Measurements from ENCODE around the gene PACSIN3. TPM values are rescaled to one million over a fixed set of nuclear protein-coding genes. Genes with fewer than 3 reads are reported as not detected.
A peak's percentile ranks its signal among the peaks of the same experiment; 100 is the strongest.

The PACSIN3 gene
- total and polyA plus RNA-seq, 2 donors (not counting 1 experiment from before 2014, with no cell fraction given), result 10.8 to 19.8 TPM

- no peak for TF ChIP-seq EZH2 (IDR thresholded peaks at IDR 0.05; ENCODE audit: low read length, missing control alignments)
- TF ChIP-seq CTCF (conservative IDR thresholded peaks at IDR 0.05 in 1 of 2, IDR thresholded peaks at IDR 0.05 in 1 of 2; ENCODE audit: low read depth in 1 of 2, low read length in 2 of 2), result no peak
- Histone ChIP-seq H3K36me3 (ENCODE audit: control insufficient read depth, insufficient read depth, low read length) (peaks cover 16% of the 10 kb centered on the region), H3K79me2 (ENCODE audit: control insufficient read depth, insufficient read depth, low read length) (peaks cover 45% of the 10 kb centered on the region), H3K9ac (ENCODE audit: insufficient read depth, low read length) (peak within 1 kb of the TSS; percentile 97), H3K4me1 (ENCODE audit: control insufficient read depth, extremely low read depth, insufficient read depth, low read length) (peaks cover 13% of the 10 kb centered on the region), H3K27me3 (ENCODE audit: control insufficient read depth, insufficient read depth, low read length) (no peaks in the 10 kb centered on the region), H4K20me1 (ENCODE audit: control insufficient read depth, extremely low read depth, insufficient read depth, low read length) (no peaks in the 10 kb centered on the region), H2AFZ (ENCODE audit: low read length) (peak within 1 kb of the TSS; percentile 92), H3K27ac (ENCODE audit: insufficient read depth, low read length) (peak within 1 kb of the TSS; percentile 98), H3K9me3 (ENCODE audit: control insufficient read depth, insufficient read depth, low read depth, low read length) (no peaks in the 10 kb centered on the region), H3K4me2 (ENCODE audit: extremely low read depth, insufficient read depth, low read length) (peak within 1 kb of the TSS; percentile 100), H3K4me3 (replicated peaks in 1 of 4; ENCODE audit: control extremely low read depth in 1 of 4, insufficient read depth in 1 of 4, low read depth in 3 of 4, low read length in 4 of 4) (peak within 1 kb of the TSS; percentile 91 to 99 (median 93))
- DNase-seq (ENCODE audit: low read depth in 2 of 2), result peak; percentile 95
Measured at GRCh38 chr11:47176328-47177228, 9.7 kb downstream of the PACSIN3 start, which contains the start of gene ARFGAP2. Gene ARFGAP2, minus strand, starts transcription at chr11:47176879. Its CDS starts 26 bp downstream, at chr11:47176853.

GRCh38 chr11:47175746-47176327, 10.4 kb downstream of the PACSIN3 start:
- Histone ChIP-seq H3K27ac (ENCODE audit: insufficient read depth, low read length) (peak overlapping the region; percentile 98), H3K79me2 (ENCODE audit: control insufficient read depth, insufficient read depth, low read length) (peaks cover 47% of the 10 kb centered on the region), H3K27me3 (ENCODE audit: control insufficient read depth, insufficient read depth, low read length) (no peaks in the 10 kb centered on the region), H2AFZ (ENCODE audit: low read length) (no peak overlapping the region), H3K36me3 (ENCODE audit: control insufficient read depth, insufficient read depth, low read length) (peaks cover 19% of the 10 kb centered on the region), H3K9ac (ENCODE audit: insufficient read depth, low read length) (peak overlapping the region; percentile 97), H4K20me1 (ENCODE audit: control insufficient read depth, extremely low read depth, insufficient read depth, low read length) (no peaks in the 10 kb centered on the region), H3K4me3 (replicated peaks in 1 of 4; ENCODE audit: control extremely low read depth in 1 of 4, insufficient read depth in 1 of 4, low read depth in 3 of 4, low read length in 4 of 4) (peak overlapping the region; percentile 91 to 99 (median 93)), H3K9me3 (ENCODE audit: control insufficient read depth, insufficient read depth, low read depth, low read length) (no peaks in the 10 kb centered on the region), H3K4me2 (ENCODE audit: extremely low read depth, insufficient read depth, low read length) (peak overlapping the region; percentile 98), H3K4me1 (ENCODE audit: control insufficient read depth, extremely low read depth, insufficient read depth, low read length) (peaks cover 13% of the 10 kb centered on the region)
- no peak for TF ChIP-seq EZH2 (IDR thresholded peaks at IDR 0.05; ENCODE audit: low read length, missing control alignments)
- DNase-seq (ENCODE audit: low read depth in 2 of 2), result no peak

GRCh38 chr11:47172740-47173336, 13.4 kb downstream of the PACSIN3 start:
- peaks cover 51% of the 10 kb centered on the region for H3K79me2 ChIP-seq (ENCODE audit: control insufficient read depth, insufficient read depth, low read length)

More at GRCh38 chr11:47172740-47173336, 13.4 kb downstream of the PACSIN3 start:
- no peak overlapping the region for H3K4me2 ChIP-seq (ENCODE audit: extremely low read depth, insufficient read depth, low read length)
- H3K9me3 ChIP-seq (ENCODE audit: control insufficient read depth, insufficient read depth, low read depth, low read length), result no peaks in the 10 kb centered on the region
- no peak for DNase-seq (ENCODE audit: low read depth in 2 of 2)
- peaks cover 13% of the 10 kb centered on the region for H3K4me1 ChIP-seq (ENCODE audit: control insufficient read depth, extremely low read depth, insufficient read depth, low read length)
- H3K36me3 ChIP-seq (ENCODE audit: control insufficient read depth, insufficient read depth, low read length), result peaks cover 25% of the 10 kb centered on the region
- H3K4me3 ChIP-seq (replicated peaks in 1 of 4; ENCODE audit: control extremely low read depth in 1 of 4, insufficient read depth in 1 of 4, low read depth in 3 of 4, low read length in 4 of 4), result no peak overlapping the region
- H3K9ac ChIP-seq (ENCODE audit: insufficient read depth, low read length), result no peak overlapping the region
- TF ChIP-seq CTCF (conservative IDR thresholded peaks at IDR 0.05 in 1 of 2, IDR thresholded peaks at IDR 0.05 in 1 of 2; ENCODE audit: low read depth in 1 of 2, low read length in 2 of 2), result no peak
- no peak for TF ChIP-seq EZH2 (IDR thresholded peaks at IDR 0.05; ENCODE audit: low read length, missing control alignments)
- no peaks in the 10 kb centered on the region for H4K20me1 ChIP-seq (ENCODE audit: control insufficient read depth, extremely low read depth, insufficient read depth, low read length)
- no peak overlapping the region for H3K27ac ChIP-seq (ENCODE audit: insufficient read depth, low read length)
- no peak overlapping the region for H2AFZ ChIP-seq (ENCODE audit: low read length)
- no peaks in the 10 kb centered on the region for H3K27me3 ChIP-seq (ENCODE audit: control insufficient read depth, insufficient read depth, low read length)
